ENCODE measurements around the gene KRT20.
"Not testable (repeated sequence)": the region's sequence is repeated elsewhere in the genome, so short reads cannot be mapped to it uniquely, and the experiment has no call there.

KRT20 gene, protein sequence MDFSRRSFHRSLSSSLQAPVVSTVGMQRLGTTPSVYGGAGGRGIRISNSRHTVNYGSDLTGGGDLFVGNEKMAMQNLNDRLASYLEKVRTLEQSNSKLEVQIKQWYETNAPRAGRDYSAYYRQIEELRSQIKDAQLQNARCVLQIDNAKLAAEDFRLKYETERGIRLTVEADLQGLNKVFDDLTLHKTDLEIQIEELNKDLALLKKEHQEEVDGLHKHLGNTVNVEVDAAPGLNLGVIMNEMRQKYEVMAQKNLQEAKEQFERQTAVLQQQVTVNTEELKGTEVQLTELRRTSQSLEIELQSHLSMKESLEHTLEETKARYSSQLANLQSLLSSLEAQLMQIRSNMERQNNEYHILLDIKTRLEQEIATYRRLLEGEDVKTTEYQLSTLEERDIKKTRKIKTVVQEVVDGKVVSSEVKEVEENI

DNA sequence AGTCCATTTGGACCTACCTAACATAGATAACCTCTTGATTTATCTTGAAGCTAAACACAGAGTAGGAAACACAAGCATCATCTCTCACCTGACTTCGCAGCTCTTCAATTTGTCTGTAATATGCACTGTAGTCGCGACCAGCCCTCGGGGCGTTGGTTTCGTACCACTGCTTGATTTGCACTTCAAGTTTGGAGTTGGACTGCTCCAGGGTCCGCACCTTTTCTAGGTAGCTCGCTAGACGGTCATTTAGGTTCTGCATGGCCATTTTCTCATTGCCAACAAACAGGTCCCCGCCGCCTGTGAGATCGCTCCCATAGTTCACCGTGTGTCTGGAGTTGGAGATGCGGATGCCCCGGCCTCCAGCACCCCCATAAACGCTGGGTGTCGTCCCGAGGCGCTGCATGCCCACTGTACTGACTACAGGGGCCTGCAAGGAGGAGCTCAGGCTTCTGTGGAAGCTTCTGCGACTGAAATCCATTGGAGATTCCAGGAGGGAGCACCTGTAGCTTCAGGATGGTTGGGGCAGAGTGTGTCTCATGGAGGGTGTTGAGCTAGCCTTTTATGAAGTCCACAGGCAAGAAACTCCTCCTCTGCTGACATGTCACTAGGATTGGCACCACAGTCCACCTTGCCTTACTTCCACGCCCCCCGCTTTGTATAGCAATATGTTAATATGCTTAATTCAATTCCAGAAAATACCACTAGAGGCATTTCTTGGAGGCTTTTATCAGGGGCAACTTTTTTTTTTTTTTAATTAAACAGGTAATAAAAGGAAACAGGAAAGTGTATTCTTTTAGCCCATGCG is at the start of gene KRT20:
TSS of gene KRT20 (minus strand) at position 535 of the 805 bp plus-strand sequence. CDS start at position 478, 57 bp downstream.
- DNase-seq (ENCODE audit: low read depth in 3 of 3) = no peak

DNA sequence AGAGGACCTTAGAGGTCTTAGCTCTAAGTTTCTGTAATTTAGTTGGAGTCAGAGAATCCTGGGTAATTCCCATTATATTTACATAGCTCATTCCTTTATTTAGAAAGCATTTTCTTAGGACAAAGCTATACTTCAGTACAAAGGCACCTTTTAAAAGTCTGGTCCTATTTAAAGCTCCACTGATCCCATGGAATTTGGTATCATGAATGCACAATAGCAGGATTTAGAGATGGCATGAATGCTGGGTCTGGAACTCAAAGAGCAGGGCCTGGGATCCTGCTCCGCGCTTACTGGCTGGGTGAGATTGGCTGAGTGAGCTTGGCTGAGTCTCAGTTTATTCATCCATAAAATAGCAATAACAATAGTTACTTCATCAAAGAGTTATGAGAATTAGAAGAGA is 47.6 kb upstream of the KRT20 start:
- no peak for DNase-seq (ENCODE audit: low read depth in 3 of 3)

DNA sequence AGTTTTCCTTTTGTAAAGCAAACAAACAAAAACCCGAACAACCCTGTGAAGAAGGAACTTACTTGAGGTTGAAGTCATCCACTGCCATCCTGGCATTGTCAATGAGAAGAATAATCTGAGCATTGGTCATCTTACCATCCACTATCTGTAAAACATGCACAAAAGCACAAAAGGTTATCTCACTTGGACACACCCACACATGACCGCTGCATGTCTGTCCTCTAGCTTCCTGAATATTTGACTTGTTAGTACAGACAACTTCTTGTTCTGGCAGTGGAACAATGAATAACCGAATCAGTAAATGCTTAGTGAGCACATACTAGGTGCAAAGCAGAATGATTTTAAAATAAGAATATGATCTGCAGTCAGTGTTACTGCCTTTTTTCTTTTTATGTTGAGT is 46.3 kb upstream of the KRT20 start:
- no peak for DNase-seq (ENCODE audit: low read depth in 3 of 3)

DNA sequence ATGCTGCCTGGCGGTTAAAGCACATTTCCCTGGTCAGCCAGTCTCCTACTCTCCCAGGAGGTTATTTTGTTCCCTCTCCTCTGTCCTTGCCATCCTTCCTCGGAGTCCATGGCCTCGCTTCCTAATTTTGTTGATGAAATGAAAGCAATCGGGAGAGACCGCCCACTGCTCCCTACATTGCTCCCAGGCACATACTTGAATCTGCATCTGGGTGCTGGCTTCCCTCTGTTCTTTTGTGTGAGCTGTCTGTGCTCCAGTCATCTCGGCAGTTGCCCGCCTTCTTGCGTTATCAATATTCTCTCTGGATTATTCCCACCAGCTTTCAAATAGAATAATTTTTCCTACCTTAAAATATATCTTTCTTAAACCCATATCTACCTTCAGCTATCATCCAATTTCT is 41.3 kb upstream of the KRT20 start:
- DNase-seq (ENCODE audit: low read depth in 3 of 3) = no peak

DNA sequence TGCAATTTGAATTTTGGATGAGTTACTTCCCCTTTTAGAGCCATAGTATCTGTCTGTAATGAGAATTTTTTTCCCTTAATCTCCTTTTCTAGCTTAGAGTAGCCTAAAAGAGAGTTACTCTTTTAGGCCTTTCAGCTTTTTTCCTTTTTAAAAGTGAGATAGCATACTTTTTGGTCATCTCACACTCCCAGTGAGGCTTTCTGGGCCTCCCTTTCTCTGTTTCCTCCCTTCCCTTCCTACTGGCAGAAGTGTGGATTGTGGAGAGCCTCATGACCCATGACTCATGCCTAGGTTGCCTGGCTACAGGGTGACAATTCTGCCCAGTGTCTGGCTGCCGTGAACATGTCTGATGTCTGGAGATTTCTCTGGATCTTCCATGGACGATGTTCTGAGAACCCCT is 37.2 kb upstream of the KRT20 start:
- no peak for DNase-seq (ENCODE audit: low read depth in 3 of 3)

DNA sequence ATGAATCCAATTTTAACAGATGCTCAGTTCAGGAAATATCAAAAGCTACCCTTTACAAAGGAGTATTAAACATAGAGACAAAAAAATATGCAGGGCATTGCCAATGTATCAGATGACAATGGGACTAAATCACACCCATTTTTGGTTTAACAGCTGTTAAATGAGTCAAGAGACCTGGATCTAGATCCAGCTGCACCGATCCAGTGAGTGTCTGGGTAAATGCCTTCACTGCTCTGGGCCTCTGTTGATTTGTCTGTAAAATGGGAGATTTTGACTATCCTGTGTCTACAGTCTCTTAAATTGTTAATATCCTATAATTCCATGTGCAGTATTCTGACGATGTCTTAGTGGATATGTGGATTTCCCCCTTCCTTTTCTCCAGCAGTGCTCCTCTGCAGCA is 36.0 kb upstream of the KRT20 start:
- DNase-seq (ENCODE audit: low read depth in 3 of 3) = no peak

DNA sequence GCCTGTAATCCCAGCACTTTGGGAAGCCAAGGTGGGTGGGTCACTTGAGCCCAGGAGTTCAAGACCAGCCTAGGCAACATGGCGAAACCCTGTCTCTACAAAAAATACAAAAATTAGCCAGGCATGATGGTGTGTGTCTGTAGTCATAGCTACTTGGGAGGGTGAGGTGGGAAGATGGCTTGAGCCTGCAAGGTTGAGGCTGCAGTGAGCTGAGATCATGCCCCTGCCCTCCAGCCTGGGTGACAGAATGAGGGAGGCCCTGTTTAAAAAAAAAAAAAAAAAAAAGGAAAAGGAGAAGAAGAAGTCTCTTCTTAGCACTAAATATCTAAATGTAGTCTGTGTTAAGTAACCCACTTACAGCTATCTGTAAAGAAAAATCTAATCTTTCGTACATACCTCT is 32.1 kb upstream of the KRT20 start:
- not testable (repeated sequence) for DNase-seq (ENCODE audit: low read depth in 3 of 3)

DNA sequence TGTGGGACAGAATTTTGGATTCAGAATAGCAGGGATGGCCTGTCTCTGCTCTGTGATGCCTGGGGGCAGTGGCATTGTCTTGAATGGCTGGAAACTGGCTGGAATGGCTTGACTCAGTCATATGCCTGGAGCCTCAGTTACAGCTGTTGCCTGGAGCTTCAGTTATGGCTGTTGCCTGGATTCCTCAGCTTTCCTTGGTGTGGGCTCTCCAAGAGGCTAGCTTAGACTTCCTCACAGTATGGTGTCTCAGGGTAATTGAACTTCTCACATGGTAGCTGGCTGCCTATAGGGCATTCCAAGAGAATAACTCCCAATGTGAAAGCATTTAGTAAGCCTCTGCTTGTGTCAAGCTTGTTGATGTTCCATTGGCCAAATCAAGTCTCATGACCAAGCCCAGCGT is 31.3 kb upstream of the KRT20 start:
- DNase-seq (ENCODE audit: low read depth in 3 of 3) = no peak

DNA sequence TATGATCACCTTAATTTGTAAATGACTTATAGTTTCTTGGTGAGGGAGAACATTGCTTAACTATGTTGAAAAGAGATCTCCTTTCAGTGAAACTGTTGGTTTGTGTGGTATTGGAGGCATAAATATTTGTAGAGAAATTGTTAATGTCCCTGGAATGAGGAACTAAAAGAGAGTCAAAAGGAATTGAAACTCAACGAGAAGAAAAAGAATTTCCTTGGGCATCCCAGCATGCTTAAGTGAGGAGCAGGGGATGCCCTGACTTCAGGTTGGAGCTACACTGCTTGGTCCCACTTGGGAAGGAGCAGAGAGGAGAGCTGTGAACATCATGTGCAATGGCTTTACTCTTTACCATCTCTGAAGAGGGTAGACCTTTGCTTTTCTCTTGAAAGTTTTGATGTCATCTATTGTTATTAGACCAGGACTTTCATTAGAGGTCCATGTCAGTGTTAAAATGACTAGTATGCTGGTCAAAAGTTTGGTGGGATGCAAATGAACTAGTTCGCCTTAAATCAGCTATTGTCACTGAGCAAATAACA is 30.7 kb upstream of the KRT20 start:
- no peak for DNase-seq (ENCODE audit: low read depth in 3 of 3)

DNA sequence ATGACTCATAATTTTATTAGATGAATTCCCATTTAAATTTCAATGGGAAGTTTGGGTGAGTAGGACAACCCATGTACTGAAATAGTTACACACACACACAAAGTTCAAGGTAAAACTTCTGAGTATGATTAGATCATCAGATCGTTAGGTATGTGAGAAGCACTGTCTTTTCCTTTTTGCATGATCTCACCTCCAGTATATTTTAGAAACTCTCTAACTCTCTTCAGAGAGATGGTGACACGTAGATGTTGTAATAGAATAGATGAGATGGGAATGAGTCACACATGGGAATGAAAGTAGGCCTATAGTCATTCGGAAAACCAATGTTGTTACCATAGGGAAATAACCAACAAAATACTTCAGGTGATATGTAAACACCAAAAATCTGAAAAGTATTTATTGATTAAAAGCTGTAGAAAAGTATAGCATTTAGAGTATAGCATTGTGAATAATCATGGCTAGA is 30.2 kb upstream of the KRT20 start:
- no peak for DNase-seq (ENCODE audit: low read depth in 3 of 3)

DNA sequence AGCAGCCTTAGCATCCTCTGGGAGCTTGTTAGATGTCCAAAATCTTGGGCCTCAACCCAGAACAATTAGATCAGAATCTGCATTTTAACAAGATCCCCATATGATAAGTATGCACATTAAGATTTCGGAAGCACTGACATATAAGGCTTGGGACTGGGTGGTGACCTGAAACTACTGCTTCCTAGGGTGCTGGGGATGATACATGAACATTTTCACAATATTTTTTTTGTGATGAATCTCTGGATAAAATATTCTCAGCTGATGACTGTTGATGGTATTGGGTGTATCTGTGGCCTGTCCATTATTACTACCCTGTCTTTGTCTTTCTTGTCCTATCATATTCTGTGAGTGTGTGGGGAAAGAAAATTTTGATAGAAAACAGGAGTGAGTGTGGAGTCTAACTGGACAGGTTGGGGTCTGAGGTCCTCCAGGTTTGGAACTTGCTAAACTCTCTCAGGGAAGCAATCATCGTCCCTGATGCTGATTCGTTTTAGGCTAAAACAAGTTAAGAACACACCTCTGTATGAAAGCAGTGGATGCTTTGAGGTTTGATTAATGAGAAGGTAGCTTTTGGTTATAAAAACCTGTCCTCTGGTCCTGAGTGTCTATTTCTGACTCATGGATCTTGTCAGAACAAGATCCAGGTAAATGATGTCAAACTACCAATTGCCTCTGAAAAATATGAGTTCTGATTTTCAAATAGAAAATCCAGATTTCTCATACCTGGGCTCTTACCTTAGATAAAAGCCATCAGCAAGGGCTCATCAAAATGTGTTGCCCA is 29.2 kb upstream of the KRT20 start:
- no peak for DNase-seq (ENCODE audit: low read depth in 3 of 3)

DNA sequence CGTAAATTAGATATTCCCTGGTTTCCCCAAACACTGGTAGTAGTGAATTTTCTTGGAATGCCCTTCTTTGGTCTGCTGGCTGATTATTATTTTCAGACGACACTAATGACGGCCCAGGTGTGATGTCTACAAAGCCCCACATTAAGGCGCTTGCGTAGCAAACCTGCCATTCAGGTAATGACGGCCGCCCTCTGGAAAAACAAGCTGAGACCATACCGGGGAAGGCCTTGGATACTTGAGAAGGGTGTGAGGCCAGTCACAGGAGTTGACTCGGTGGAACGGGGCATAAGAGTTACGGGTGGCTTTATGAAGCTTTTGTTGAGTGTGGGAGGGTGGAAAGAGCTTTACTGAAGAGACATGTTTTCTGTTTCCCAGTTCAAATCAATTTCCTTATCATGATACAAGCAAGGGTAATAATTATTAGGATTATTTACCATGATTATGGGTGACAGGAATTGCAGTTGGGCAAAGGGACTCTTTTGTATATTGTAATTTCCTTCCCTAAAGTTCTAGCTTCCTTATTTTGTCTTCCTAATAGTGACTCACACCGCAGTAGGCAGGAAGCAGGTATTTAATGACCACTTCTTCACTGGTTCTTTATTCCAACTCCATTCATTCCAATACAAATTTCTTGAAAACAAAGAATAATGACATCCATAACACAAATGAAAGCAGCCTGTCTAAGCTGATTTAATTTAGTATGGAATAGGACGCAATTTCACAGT is 27.6 kb upstream of the KRT20 start:
- no peak for DNase-seq (ENCODE audit: low read depth in 3 of 3)

DNA sequence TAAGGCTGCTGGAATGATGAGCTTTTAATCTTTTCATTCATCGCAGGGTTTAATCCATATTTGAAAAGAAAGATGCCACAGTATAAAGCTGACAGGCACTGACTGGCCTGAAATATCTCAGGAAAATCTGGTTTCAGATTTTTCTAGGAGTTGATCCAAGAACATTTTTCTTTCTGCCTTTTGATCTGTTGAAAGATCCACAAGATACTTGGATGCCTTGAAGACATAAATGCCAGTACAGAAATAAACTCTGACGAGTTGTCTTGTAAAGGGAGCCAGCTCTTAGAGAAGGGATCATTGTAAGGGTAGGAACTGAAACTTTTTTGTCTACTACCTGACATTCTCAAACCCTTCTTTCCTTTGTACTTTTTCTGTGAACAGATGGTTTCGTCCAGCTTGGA is 25.4 kb upstream of the KRT20 start:
- DNase-seq (ENCODE audit: low read depth in 3 of 3) = no peak

DNA sequence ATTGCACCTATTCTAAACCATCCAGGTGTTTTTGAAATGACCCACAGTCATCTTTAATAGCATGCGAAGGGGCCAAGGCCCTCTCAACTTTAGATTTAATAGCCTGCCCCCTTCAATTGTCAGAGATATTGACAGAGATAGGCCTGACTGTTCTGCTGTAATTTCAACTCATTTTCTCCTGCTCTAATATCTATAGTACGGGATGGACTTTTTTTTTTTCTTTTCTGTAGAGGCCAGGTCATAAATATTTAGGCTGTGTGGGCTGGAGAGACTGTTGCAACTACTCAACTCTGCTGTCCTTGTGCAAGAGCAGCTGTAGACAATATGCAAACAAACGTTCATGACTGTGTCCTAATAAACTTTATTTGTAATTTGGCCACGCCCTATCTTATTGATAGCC is 24.7 kb upstream of the KRT20 start:
- DNase-seq (ENCODE audit: low read depth in 3 of 3) = no peak

DNA sequence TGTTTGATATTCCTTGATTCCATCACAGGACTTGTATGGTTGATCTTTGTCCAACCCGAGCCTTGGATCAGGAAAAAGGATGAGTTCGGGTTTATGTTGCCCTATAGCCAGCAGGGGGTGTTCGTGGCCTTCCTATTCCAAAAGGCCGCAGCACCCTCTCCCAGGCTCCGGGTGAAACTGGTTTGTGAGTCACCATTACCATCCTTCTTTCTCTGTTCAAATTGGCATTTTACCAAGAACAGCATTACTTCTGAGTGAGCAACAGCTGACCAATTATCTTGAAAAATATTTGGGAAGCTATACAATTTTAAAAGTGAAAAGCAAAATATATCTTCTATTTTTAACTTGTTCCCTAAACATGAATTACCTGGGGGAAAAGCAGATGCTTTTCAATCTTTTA is 24.3 kb upstream of the KRT20 start:
- peak; percentile 48 to 67 (median 55) for DNase-seq (ENCODE audit: low read depth in 3 of 3)

DNA sequence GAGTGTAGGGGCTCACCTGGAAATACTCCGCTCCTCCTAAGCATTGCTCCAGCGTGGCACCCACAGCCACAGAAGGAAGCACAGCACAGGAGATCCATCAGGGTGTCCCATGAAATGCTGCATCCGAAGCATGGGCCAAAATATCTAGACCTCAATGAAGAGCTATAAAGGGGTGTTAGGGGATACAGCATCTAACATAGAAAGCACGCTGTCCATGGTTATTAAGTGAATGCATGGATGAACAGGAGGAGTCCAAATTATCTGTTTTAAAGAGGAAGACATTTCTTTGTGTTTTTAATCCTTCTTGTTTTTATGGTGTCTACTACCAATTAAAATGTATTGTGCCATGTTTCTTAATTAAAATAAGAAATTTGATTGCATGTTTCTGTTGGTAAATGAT is 21.6 kb upstream of the KRT20 start:
- DNase-seq (ENCODE audit: low read depth in 3 of 3) = no peak

DNA sequence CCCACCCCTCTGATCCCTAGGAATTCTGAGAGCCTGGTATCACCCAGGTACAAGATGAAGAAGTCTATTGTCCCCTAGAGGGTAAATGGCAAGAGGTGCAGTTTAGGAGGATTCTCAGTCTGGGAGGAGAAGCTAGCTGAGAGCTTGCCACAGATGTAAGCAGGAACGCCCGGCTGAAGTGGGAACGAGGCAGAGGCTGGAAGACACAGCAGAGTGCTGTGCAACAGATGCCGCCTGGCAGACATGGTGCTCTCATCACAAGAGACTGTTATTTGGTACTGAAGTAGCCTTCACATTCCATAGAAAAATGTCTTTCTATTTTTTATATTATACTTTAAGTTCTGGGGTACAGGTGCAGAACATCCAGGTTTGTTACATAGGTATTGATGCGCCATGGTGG is 20.3 kb upstream of the KRT20 start:
- no peak for DNase-seq (ENCODE audit: low read depth in 3 of 3)

DNA sequence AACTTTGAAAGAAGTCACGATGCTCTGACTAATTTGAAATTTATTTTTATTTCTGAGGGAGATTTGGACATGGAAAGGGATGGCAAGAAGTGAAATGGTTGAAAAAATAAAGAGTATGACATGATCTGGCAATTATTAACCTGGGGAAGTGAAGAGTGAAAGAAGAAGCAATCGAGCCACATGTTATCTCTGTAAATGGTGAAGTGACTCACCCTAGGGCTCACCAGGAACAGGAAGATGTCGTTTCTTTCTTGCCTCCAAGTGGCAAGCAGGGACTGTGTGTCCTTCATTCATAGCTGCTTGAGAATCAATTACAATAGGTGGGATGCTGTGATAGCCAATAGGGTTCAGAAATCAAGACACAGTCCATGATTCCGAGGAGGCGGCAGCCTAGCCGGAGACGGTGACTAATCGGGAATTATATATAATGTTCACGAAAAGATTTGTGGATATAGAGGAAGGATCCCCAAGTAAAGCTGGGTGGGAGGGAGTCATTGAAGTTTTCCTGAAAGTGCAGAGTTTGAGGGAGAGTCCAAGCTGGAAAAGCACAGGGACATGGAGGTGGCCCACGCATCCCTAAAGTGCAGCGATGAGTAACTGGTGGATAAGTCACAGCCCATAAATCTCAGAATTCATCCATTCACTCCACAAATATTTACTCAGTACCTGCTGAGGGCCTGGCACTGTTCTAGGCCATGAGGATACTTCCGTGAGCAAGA is 18.2 kb upstream of the KRT20 start:
- DNase-seq (ENCODE audit: low read depth in 3 of 3) = no peak

DNA sequence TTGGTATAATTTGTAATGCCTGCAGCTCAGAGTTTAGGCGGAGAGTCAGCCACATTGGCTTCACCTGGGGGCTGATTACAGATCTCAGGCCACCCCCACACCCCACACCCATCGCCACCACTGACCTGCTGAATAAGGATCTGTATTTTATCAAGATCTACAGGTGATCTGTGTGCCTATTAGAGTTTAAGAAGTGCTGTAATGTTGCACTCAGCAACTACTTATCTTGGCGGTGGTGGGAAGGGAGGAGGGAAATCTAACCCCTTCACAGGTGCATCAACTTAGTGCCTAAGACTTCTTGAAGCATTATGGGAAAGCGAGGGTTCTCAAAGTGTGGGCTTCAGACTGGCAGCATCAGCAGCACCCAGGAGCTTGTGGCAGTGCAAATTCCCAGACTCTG is 17.5 kb upstream of the KRT20 start:
- no peak for DNase-seq (ENCODE audit: low read depth in 3 of 3)

DNA sequence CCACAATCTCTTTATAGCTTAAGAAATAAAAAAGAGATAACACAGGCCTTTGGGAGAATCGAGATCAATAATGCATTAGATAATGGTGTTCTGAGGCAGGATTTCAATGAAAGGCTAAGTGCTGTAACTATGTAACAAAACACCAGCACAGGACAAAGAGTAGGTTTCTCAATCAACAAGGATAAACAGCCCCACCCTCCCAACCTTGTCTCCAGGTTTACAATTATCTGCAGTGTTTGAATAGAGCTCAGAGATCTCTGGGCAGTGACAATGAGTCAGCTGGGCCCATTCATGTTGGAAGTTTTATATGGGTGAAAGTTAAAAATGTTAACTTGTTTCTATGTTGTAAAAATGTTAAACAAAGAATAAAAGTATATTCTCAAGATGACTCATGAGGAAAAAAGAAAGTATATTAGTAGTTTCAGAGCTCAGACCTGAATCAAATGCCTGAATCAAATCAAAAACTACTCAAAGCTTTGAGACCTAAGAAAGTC is 17.0 kb upstream of the KRT20 start:
- DNase-seq (ENCODE audit: low read depth in 3 of 3) = no peak

All from stimulated activated CD4-positive, alpha-beta T cell treated with anti-CD3 and anti-CD28 coated beads, TNF-alpha, amount 100 ng/mL, for 24 hours (primary cell).